ENCODE measurements around the gene PFKFB1. TPM values are rescaled to one million over a fixed set of nuclear protein-coding genes. Genes with fewer than 3 reads are reported as not detected.
A peak's percentile ranks its signal among the peaks of the same experiment; 100 is the strongest.

The PFKFB1 gene
- total RNA-seq, 1 experiment from 2014 or later = 0.36 TPM

GRCh38 chrX:55008571-55009358 lies 14.8 kb upstream of the PFKFB1 start:
- in situ Hi-C loops (cut with HindIII; ENCODE audit: low pct_unique_long_range_greater_than_20kb, low sequenced_read_pairs) (no loop called here), intact Hi-C loops (cut with micrococcal nuclease; ENCODE audit: unreplicated experiment) (no loop called here)
- BruUV-seq (replicated peaks) = no TSS peak
- H3K27me3 ChIP-seq (ENCODE audit: control insufficient read depth, insufficient read depth, low read length) = no peaks in the 10 kb centered on the region
- CTCF ChIA-PET = interaction anchor here (0.6 kb wide), 1 partner anchor 23 kb away, joined by 3 read pairs; no protein-coding TSS in a partner anchor
- no peaks in the 10 kb centered on the region for H3K4me1 ChIP-seq (ENCODE audit: control insufficient read depth, insufficient read depth, low read length)
- H3K9me3 ChIP-seq (ENCODE audit: control insufficient read depth, insufficient read depth, low read depth, low read length) = no peaks in the 10 kb centered on the region
- H3K36me3 ChIP-seq (ENCODE audit: control insufficient read depth, insufficient read depth, low read length) = no peaks in the 10 kb centered on the region; the same call in 1 of the 2 replicates
- ATAC-seq (peak; percentile 44; the same call in 1 of the 2 replicates), DNase-seq (ENCODE audit: low read depth, low spot score) (no peak)
- no peak overlapping the region for H3K27ac ChIP-seq (ENCODE audit: low read length)
- TF ChIP-seq SIN3A (IDR thresholded peaks at IDR 0.05; ENCODE audit: borderline replicate concordance, insufficient read depth, low read depth, low read length) (no peak), CTCF (IDR thresholded peaks at IDR 0.05) (no peak), POLR2AphosphoS5 (IDR thresholded peaks at IDR 0.05; ENCODE audit: low read depth, low read length) (no peak), TCF7L2 (IDR thresholded peaks at IDR 0.05; ENCODE audit: low read depth, low read length) (no peak), REST (IDR thresholded peaks at IDR 0.05; ENCODE audit: insufficient read depth in 1 of 2, low read depth in 2 of 2, low read length in 1 of 2) (no peak)
- POLR2A ChIA-PET = interaction anchor here (1.0 kb wide), 1 partner anchor 9 kb away, joined by 3 read pairs; the partner anchor contains the start of gene APEX2
- no peak overlapping the region for H3K4me3 ChIP-seq (ENCODE audit: low read depth in 2 of 2, low read length in 2 of 2)

- Histone ChIP-seq H3K27ac (ENCODE audit: low read length) (no peak overlapping the region), H3K4me1 (ENCODE audit: control insufficient read depth, insufficient read depth, low read length) (no peaks in the 10 kb centered on the region), H3K9me3 (ENCODE audit: control insufficient read depth, insufficient read depth, low read depth, low read length) (no peaks in the 10 kb centered on the region), H3K4me3 (ENCODE audit: low read depth in 2 of 2, low read length in 2 of 2) (no peak overlapping the region), H3K27me3 (ENCODE audit: control insufficient read depth, insufficient read depth, low read length) (no peaks in the 10 kb centered on the region), H3K36me3 (ENCODE audit: control insufficient read depth, insufficient read depth, low read length) (no peaks in the 10 kb centered on the region; the same call in none of the 2 replicates)
- ATAC-seq (no peak), DNase-seq (ENCODE audit: low read depth, low spot score) (no peak)
- intact Hi-C loops (cut with micrococcal nuclease; ENCODE audit: unreplicated experiment) = no loop called here
- in situ Hi-C loops (cut with HindIII; ENCODE audit: low pct_unique_long_range_greater_than_20kb, low sequenced_read_pairs) = no loop called here
- ChIA-PET POLR2A (no interaction called here), CTCF (no interaction called here)
- TF ChIP-seq REST (IDR thresholded peaks at IDR 0.05; ENCODE audit: insufficient read depth in 1 of 2, low read depth in 2 of 2, low read length in 1 of 2) = no peak
- no peak for TF ChIP-seq SIN3A (IDR thresholded peaks at IDR 0.05; ENCODE audit: borderline replicate concordance, insufficient read depth, low read depth, low read length)
- TF ChIP-seq CTCF (IDR thresholded peaks at IDR 0.05) = no peak
- TF ChIP-seq TCF7L2 (IDR thresholded peaks at IDR 0.05; ENCODE audit: low read depth, low read length) = no peak
- TF ChIP-seq POLR2AphosphoS5 (IDR thresholded peaks at IDR 0.05; ENCODE audit: low read depth, low read length) = no peak
- BruUV-seq (replicated peaks) = no TSS peak
Measured at GRCh38 chrX:55007656-55008055, 13.7 kb upstream of the PFKFB1 start.

Measured in Panc1 (cell line).